Keratinocyte (primary cell): Measurements from ENCODE around the gene PIGM. TPM values are rescaled to one million over a fixed set of nuclear protein-coding genes. Genes with fewer than 3 reads are reported as not detected.

ENCODE experiments used
- DNase-seq: peaks from one replicate; pipeline ENCODE4 v3.0.0-alpha.2; 2011; ENCODE audit warnings: low read depth, missing footprints, low spot score
- FAIRE-seq: peaks from 2 replicates; lab custom pipeline; 2011; peaks lifted over from hg19 to GRCh38; lab: Jason Lieb, UNC
- H2AFZ ChIP-seq: 2 replicates; pipeline ENCODE4 v1.6.0; 2012; ENCODE audit warnings: low read length, control low read depth, inconsistent platforms; ENCODE audit not compliant: control insufficient read depth
- H3K27ac ChIP-seq: 2 replicates; pipeline ENCODE4 v1.5.1; 2011; ENCODE audit warnings: low read length; ENCODE audit not compliant: control insufficient read depth, insufficient read depth
- H3K27me3 ChIP-seq: 3 replicates; pipeline ENCODE4 v1.6.0; 2011; ENCODE audit warnings: low read length; ENCODE audit not compliant: control insufficient read depth, insufficient read depth; ENCODE audit errors: extremely low read depth
- H3K36me3 ChIP-seq, 2 experiments: 2 replicates in 1 of 2; 3 replicates in 1 of 2; pipeline ENCODE4 v1.5.1; 2011; ENCODE audit warnings: low read length in 2 of 2, mild to moderate bottlenecking in 1 of 2; ENCODE audit not compliant: control insufficient read depth in 2 of 2, insufficient read depth in 2 of 2; ENCODE audit errors: extremely low read depth in 1 of 2
- H3K4me1 ChIP-seq: 3 replicates; pipeline ENCODE4 v1.5.1; 2011; ENCODE audit warnings: low read length; ENCODE audit not compliant: control insufficient read depth, insufficient read depth; ENCODE audit errors: extremely low read depth
- H3K4me2 ChIP-seq: 3 replicates; pipeline ENCODE4 v1.6.0; 2011; ENCODE audit warnings: low read depth, low read length; ENCODE audit not compliant: control insufficient read depth, insufficient read depth; ENCODE audit errors: extremely low read depth
- H3K4me3 ChIP-seq, 3 experiments: fragments of 200-600 bp in 1 of 3; sonication (generic) in 1 of 3; 2 replicates in 2 of 3; 3 replicates in 1 of 3; pipeline ENCODE4 v1.5.1; 2011 to 2016; ENCODE audit warnings: low read length in 3 of 3, mild to moderate bottlenecking in 3 of 3, control low read depth in 2 of 3, inconsistent platforms in 1 of 3, low read depth in 1 of 3, mixed read lengths in 1 of 3, mixed run types in 1 of 3, moderate library complexity in 1 of 3; ENCODE audit not compliant: control insufficient read depth in 2 of 3, insufficient read depth in 2 of 3; ENCODE audit errors: extremely low read depth in 1 of 3
- H3K79me2 ChIP-seq: 2 replicates; pipeline ENCODE4 v1.6.0; 2012; ENCODE audit warnings: low read length; ENCODE audit not compliant: control insufficient read depth, insufficient read depth
- H3K9ac ChIP-seq: 3 replicates; pipeline ENCODE4 v1.6.0; 2011; ENCODE audit warnings: low read length; ENCODE audit not compliant: control insufficient read depth, insufficient read depth; ENCODE audit errors: extremely low read depth
- H3K9me1 ChIP-seq: 3 replicates; pipeline ENCODE4 v1.6.0; 2011; ENCODE audit warnings: low read length; ENCODE audit not compliant: control insufficient read depth, insufficient read depth; ENCODE audit errors: extremely low read depth
- H3K9me3 ChIP-seq: 2 replicates; pipeline ENCODE4 v1.5.1; 2012; ENCODE audit warnings: low read depth, low read length; ENCODE audit not compliant: control insufficient read depth
- H4K20me1 ChIP-seq: 3 replicates; pipeline ENCODE4 v1.6.0; 2011; ENCODE audit warnings: low read length; ENCODE audit not compliant: control insufficient read depth, insufficient read depth; ENCODE audit errors: extremely low read depth
- EZH2 ChIP-seq: IDR thresholded peaks from one replicate; pipeline ENCODE4 v1.6.1; 2012; ENCODE audit warnings: inconsistent platforms, mild to moderate bottlenecking, low read length, moderate library complexity
- dilution Hi-C: fragments of 300-500 bp; cut with MboI; formaldehyde crosslinking; loops from one replicate; pipeline ENCODE4 v1.7.0; 2020; ENCODE audit warnings: low sequenced_read_pairs; ENCODE audit not compliant: extremely low pct_ligation_motif_present
- polyA plus RNA-seq, 5 experiments: library from polyadenylated mRNA; depleted of rRNA in 3 of 5; stranded (reverse) in 3 of 5; stranded (forward) in 1 of 5; unstranded in 1 of 5; fragments of >200 nt; gene quantifications; 1 replicate in 1 of 5; 2 replicates in 3 of 5; 3 replicates in 1 of 5; pipeline versions ENCODE4 v1.2.1 to v1.2.3, GENCODE V29; 2011 to 2012; ENCODE audit warnings: missing spikeins in 2 of 5, low read depth in 1 of 5, low replicate concordance in 1 of 5
- TF ChIP-seq, protein P1 (sequence below), 3 experiments: IDR thresholded peaks in 1 of 3; conservative IDR thresholded peaks in 1 of 3; optimal IDR thresholded peaks in 1 of 3; 2 replicates in 2 of 3; 3 replicates in 1 of 3; pipeline versions ENCODE3 to v1.5.1; 2011; ENCODE audit warnings: low read length in 3 of 3, mild to moderate bottlenecking in 3 of 3, moderate library complexity in 2 of 3, control low read depth in 1 of 3, inconsistent platforms in 1 of 3; ENCODE audit not compliant: insufficient read depth in 2 of 3; ENCODE audit errors: extremely low read depth in 1 of 3

PIGM gene
- polyA plus RNA-seq, 1 donor (not counting 4 experiments of a cell fraction or from before 2014, with no cell fraction given): 3.1 TPM

GRCh38 chr1:160018347-160018746 lies 13.4 kb downstream of the PIGM start:
- H3K9ac ChIP-seq: no peak overlapping the region
- no peak overlapping the region for H3K27ac ChIP-seq
- dilution Hi-C loops: no loop called here
- H3K36me3 ChIP-seq: no peaks in the 10 kb centered on the region
- no peaks in the 10 kb centered on the region for H3K79me2 ChIP-seq
- H3K4me2 ChIP-seq: no peak overlapping the region
- no peaks in the 10 kb centered on the region for H3K9me3 ChIP-seq
- H2AFZ ChIP-seq: no peak overlapping the region
- DNase-seq: no peak
- no peaks in the 10 kb centered on the region for H3K27me3 ChIP-seq
- no peaks in the 10 kb centered on the region for H3K9me1 ChIP-seq
- peaks cover 23% of the 10 kb centered on the region for H3K4me1 ChIP-seq
- H4K20me1 ChIP-seq: no peaks in the 10 kb centered on the region
- TF ChIP-seq, protein P1, sequence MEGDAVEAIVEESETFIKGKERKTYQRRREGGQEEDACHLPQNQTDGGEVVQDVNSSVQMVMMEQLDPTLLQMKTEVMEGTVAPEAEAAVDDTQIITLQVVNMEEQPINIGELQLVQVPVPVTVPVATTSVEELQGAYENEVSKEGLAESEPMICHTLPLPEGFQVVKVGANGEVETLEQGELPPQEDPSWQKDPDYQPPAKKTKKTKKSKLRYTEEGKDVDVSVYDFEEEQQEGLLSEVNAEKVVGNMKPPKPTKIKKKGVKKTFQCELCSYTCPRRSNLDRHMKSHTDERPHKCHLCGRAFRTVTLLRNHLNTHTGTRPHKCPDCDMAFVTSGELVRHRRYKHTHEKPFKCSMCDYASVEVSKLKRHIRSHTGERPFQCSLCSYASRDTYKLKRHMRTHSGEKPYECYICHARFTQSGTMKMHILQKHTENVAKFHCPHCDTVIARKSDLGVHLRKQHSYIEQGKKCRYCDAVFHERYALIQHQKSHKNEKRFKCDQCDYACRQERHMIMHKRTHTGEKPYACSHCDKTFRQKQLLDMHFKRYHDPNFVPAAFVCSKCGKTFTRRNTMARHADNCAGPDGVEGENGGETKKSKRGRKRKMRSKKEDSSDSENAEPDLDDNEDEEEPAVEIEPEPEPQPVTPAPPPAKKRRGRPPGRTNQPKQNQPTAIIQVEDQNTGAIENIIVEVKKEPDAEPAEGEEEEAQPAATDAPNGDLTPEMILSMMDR (optimal IDR thresholded peaks at IDR 0.05 in 1 of 3, IDR thresholded peaks at IDR 0.05 in 1 of 3, conservative IDR thresholded peaks at IDR 0.05 in 1 of 3; ENCODE audit: extremely low read depth in 1 of 3, insufficient read depth in 2 of 3, low read length in 3 of 3): no peak
- TF ChIP-seq EZH2: no peak
- no peak overlapping the region for H3K4me3 ChIP-seq
- no peak for FAIRE-seq

DNA sequence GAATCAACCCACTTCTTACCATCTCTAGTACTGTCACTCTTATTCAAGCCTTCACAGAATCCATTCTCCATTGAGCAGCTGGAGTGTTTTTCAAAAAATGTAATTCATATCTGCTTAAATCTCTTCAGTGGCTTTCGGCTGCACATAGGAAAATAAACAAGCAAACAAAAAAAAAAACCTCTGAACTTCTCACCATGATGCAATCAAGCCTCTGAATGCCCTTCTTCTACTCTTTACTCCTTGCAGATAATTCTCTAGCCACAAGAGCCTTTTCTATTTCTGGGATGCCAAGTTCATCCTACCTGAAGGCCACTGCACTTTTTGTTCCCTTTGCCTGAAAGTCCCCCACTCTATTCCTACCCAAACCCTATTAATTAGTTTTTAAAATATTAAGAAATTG lies 14.2 kb downstream of the PIGM start:
- no peaks in the 10 kb centered on the region for H3K9me1 ChIP-seq
- dilution Hi-C loops: no loop called here
- no peak for TF ChIP-seq EZH2
- TF ChIP-seq, protein P1 (optimal IDR thresholded peaks at IDR 0.05 in 1 of 3, IDR thresholded peaks at IDR 0.05 in 1 of 3, conservative IDR thresholded peaks at IDR 0.05 in 1 of 3; ENCODE audit: extremely low read depth in 1 of 3, insufficient read depth in 2 of 3, low read length in 3 of 3): no peak
- no peaks in the 10 kb centered on the region for H3K36me3 ChIP-seq
- H2AFZ ChIP-seq: no peak overlapping the region
- no peak overlapping the region for H3K9ac ChIP-seq
- H3K4me3 ChIP-seq: no peak overlapping the region
- peaks cover 18% of the 10 kb centered on the region for H3K4me1 ChIP-seq
- H3K9me3 ChIP-seq: no peaks in the 10 kb centered on the region
- no peak for DNase-seq
- H3K27me3 ChIP-seq: no peaks in the 10 kb centered on the region
- no peaks in the 10 kb centered on the region for H4K20me1 ChIP-seq
- no peak overlapping the region for H3K4me2 ChIP-seq
- no peak for FAIRE-seq
- no peak overlapping the region for H3K27ac ChIP-seq
- no peaks in the 10 kb centered on the region for H3K79me2 ChIP-seq
